ENCODE data around the gene PARK7.

GRCh38 chr1:7931446-7931812, 30.1 kb upstream of the PARK7 start:
- TF ChIP-seq CTCF (conservative IDR thresholded peaks at IDR 0.05; ENCODE audit: low read depth, low read length) (no peak), EZH2 (IDR thresholded peaks at IDR 0.05; ENCODE audit: borderline replicate concordance, low read depth, low read length, poor library complexity, severe bottlenecking) (no peak)
